Measurements from ENCODE around the gene SH3TC1.

The SH3TC1 gene

DNA sequence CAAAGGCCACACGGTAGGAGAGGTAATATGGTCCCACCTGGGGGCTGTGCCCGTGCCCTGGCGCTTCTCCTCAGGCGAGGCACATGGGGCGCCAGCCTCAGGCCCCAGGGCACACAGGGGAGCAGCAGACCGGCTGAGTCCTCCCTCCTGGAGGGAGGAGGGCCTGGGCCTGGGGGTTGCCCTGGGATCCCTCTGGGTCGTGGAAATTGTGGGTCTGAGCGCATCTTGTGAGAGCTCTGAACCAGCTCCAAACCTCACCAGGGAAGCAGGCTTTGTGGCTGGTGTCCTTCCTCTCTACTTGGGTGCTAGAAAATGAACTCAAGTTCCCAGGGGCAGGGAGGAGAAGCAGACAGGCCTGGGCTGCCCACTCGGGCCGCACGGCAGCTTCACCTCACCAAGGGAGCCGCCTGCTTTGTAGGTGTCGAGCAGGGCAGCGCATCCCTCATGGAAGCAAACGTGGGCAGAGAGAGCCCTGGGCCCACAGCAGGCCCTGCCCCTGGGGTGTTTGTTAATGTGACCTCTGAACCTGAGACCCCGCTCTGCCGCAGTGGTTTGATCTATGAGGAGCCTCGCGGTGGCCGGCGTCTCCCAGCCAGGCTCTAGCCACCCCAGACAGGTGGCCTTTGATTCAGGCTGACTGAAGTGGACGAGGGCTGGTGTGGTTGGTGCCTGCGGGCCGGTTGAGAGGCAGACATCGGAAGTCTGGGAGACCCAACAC lies 81.2 kb downstream of the SH3TC1 start:
- no peak for DNase-seq

DNA sequence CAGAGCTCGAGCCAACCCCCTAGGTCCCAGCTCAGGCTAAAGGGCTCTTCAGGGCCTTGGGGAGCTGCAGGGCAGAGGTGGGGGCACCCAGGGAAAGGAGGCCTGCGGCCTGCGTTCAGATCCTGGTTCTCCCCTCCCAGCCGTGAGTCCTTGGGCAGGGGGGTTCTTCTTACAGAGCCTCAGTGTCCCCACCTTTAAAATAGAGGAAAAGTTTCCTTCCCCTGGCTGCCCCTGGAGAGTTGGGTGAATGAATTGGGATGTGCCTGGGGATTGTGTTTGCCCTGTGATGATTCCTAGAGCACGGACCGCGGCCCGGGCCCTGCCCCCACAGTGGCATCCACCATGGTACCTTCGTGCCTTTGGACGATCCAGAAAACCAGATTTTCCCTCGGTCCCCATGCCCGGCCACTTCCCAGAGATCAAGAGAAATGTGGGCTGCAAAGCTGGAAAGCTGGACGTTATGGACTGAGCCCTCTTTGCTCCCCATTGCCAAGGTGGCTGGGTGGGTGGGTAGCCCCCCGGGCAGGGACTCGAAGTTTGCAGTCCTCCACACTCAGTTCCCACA lies 81.9 kb downstream of the SH3TC1 start:
- DNase-seq, result no peak

DNA sequence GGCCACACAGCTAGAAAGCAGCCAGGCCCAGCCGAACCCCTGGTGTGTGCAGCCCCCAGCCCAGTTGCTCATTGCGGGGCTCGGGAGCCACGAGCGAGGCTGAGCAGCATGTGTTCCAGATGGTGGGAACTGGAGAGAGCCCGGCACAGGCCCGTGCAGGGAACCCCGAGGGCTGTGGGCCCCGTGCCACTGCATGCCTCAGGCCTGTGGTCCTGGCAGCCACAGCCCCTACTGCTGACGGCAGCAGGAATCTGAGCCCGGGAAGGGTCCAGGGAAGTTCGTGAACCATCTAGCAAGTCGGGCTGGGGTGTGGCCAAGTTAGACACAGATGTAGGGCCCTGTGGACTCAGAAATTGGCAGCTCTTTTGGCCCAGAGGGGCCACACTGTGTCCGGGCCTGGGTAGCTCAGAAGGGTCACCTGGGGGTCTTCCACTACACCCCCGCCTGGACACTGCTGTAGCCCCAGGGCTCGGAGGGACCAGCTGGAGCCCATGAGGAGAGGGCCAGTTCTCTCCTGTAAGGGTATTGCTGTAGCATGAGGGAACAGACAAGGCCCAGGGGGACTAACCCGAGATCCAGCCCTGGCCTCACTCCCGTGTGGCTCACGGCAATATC lies 82.5 kb downstream of the SH3TC1 start:
- DNase-seq, result no peak

DNA sequence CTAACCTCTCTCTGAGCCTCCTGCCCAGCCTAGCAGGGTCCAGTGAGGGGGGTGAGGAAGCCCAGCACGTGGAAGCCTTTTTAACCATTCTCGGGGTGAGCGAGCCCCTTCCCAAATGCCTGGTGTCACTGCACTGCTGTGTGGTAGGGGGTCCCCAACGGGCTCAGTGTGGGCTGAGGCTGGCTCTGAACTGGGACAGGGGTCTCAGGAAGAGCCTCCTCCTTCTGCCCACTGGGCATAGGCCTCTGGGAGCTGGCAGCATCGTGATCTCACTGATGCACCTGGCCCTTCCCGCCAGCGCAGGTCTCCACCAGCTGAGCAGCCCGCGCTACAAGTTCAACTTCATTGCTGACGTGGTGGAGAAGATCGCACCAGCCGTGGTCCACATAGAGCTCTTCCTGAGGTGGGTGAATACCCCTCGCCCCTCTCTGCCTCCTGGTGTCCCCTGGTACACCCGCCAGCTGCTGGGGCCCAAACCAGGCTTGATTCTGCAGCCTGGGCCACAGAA lies 83.1 kb downstream of the SH3TC1 start:
- no peak for DNase-seq

DNA sequence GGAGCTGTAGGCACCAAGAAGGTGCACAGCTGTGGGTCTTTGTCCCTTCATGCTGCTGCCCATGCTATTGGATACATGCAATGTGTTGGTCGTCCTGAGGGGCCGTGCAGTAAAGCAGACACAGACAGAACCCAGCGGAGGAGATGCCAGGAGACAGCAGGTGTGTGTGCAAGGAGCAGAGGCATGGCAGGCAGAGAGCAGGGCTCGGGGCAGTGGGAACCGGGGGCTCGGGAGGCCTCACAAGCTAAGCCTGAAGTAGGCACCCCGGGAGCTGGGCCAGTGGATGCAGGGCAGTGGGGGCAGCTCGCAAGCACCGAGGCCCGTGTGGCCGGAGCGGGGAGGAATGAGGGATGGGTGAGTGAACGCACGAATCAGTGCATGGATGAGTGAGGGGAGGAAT lies 83.7 kb downstream of the SH3TC1 start:
- no peak for DNase-seq

DNA sequence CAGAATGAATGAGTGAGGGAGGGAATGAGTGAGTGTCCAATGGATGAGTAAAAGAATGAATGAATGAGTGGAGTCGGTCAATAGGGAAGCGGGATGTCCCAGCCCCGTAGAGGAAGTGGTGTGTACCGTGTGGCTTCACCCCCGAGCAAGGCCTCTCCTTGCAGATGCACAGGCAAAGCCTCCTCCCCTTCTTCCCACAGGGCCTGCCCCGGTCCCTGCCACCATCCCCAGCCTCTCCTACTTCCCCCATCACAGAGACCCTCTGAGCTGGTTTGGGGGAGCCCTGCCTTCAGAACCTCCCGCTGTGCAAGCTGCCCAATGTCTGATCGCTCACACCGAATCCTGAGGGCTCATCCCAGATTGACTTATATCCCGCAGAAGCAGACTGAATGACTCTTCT lies 84.1 kb downstream of the SH3TC1 start:
- no peak for DNase-seq

DNA sequence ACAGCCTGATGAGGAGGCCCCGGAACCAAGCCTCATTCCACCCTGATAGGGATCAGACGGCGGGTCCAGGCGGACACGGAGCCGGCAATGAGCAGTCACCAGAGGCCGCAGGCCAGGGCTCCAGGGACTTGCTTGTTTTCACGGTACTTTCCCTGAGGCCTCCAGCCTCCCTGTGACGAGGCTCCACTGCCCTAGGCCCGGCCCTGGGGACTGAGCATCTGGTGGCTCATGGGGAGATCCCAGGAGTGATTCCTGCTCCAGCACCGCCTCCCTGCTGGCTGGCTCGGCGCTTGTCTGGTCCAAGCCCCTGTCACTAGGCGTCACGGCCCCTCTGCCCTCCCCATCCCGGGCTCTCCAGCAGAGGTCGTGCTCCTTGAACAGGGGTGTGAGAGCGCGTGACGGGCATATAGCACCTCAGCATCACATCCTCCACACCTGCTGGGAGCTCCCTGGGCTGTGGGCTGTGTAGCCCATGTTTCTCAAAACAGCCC lies 84.6 kb downstream of the SH3TC1 start:
- no peak for DNase-seq

DNA sequence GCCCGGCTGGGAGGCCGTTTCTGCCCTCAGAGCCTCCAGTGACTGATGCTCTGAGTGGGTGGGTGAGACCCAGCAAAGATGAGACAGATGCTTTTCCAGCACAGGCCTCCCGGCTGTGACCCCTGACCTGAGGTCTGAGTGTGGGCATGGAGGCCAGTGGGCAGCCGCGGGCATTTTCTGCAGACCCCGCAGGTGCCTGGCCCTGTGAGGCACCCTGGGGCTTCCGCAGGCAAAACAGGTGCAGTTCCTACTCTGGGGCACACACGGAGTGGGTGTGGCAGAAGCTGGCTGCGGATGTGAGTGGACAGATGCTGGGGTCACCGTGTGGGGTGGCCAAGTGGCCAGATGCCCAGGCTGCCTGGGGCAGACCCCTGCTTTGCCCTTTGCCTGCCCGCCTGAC lies 85.3 kb downstream of the SH3TC1 start:
- no peak for DNase-seq

DNA sequence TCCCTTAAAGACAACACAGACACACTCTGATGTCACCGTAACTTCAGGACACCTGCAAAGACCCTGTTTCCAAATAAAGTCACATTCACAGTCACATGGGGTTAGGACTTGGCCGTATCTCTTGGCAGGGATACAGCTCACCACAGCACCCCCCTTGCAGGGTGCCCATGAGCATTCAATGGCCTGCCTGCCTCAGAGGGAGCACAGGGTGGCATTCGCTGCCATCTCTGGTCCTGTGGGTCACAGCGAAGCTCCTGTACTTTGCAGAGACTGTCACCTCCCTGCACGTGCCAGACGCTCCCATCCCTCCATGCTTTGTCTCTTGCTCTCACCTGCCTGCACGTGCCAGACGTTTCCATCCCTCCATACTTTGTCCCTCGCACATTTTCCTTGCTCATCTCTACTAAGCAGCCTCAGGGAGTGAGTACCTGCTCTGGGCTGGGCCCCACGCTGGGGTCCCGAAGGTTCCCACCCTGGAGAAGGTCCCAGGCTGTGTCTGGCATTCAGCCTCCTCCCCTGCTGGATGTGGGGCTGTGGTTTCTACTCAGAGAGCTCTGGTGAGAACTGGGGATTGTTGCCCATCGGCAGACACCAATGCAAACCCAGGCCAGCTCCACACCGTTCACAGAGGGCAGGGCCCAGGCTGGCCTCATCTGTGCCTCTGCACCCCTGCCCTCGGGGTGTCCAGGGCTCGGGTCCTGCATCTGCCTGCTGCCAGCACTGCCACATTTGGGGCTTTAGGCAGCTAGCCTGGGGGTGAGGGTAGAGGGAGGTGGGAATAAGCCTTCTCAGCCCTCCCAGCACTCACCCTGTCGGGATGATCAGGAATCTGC lies 86.3 kb downstream of the SH3TC1 start:
- no peak for DNase-seq

DNA sequence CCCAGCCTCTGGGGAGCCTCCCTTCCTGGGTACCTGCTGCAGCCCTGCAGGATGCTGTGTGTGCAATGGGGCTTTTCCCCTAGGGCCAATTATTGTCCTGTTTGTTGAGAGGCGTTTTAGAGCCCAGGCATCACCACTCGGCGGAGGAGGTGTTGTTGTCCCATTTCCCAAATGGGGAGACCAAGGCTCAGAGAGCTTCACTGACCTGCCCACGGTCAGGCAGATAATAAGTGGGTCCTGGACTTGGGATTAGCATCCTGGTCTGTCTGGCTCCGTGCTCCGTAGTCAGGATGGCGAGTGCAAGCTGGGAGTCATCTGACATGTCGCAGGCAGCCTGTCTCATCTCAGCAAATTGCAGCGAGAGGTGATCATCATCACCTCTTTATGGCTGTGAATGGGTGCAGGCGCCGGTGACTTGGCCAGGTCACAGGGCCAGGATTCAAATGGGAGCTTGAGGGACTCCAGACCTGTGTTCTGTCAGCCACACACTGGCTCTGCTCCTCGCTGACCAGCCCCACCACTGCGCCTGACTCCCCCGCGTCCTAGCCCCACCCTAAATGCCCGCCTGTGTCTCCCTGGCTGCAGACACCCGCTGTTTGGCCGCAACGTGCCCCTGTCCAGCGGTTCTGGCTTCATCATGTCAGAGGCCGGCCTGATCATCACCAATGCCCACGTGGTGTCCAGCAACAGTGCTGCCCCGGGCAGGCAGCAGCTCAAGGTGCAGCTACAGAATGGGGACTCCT lies 87.1 kb downstream of the SH3TC1 start:
- DNase-seq, result no peak

DNA sequence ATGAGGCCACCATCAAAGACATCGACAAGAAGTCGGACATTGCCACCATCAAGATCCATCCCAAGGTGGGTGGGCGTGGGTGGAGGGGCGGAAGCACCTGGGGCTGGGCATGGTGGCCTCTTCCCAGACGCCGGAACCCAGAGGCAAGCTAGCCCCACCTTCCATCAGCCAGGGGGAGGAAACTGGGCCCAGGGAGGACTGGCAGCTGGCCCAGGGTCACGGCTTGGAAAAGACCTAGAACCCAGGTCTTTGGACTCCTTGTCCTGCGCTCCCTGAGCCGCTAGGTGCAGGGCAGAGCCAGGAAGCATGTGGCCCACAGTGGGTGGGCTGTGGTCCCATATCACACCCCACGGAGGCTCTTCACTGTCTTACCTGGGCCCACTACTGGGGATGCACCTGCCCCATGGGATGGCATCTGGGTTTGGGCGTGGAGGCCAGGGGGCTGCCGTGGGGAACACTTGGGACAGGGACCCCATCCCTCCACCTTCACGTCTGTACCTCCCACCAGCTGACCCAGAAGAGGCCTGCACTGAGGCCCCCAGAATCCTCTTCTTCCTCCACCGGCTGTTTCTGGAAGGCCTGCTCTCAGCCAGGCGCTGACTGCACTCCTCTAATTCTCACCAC lies 87.7 kb downstream of the SH3TC1 start:
- no peak for DNase-seq

DNA sequence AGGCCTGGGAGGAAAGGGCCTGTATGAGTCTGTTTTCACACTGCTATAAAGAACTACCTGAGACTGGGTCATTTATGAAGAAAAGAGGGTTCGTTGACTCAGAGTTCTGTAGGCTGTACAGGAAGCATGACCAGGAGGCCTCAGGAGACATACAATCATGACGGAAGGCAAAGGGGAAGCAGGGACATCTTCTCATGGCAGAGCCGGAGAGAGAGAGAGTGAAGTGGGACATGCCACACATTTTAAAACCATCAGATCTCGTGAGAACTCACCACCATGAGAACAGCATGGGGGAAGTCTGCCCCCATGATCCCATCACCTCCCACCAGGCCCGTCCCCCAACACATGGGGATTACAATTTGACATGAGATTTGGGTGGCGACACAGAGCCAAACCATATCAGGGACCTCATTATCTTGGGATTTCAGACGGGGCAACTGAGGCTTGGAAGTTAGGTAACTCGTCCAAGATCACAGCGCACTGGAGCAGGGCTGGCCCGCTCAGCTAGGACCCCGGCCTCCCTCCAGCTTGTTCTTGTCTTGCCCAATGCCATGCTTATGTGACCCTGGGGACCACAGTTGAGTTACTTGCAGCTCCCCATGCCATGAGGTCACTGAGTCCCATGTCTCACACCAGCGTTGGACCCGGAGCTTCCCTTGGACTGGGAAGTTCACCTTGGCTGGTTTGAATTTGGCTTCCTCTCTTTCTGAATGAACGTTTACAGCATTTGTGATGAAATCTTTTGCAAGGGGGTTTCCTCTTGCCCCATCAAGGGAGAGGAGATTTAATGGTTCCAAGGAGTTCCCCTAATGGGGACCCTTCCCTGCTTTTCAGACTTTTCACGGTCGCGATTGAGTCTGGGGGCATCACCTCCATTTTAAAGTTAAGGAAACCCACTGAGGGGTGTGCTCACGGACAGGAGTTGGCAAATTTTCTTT lies 88.5 kb downstream of the SH3TC1 start:
- DNase-seq, result no peak

DNA sequence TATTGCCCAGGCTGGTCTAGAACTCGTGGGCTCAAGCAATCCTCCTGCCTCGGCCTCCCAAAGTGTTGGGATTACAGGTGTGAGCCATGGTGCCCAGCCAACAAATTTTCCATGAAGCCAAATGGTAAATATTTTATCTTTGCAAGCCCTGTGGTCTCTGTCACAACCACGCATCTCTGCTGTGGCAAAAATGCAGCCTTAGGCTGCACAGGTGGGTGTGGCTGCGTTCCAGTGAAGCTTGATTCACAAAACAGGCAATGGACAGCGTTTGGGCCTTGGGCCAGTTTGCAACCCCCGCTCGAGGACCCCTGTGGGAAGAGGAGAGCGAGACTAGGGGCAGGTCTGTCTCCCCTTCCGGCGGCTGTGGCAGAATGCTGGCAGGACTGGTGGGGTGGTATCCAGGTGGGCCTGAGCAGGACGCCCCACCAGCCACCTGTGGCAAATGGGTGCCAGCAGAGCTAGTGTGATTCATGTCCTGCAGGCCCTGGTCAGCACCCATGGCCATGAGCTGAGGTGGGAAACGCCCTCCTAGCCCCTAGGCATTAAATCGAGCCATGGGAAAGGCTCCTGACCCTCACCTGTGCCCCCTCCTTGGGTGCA lies 90.2 kb downstream of the SH3TC1 start:
- DNase-seq, result no peak

DNA sequence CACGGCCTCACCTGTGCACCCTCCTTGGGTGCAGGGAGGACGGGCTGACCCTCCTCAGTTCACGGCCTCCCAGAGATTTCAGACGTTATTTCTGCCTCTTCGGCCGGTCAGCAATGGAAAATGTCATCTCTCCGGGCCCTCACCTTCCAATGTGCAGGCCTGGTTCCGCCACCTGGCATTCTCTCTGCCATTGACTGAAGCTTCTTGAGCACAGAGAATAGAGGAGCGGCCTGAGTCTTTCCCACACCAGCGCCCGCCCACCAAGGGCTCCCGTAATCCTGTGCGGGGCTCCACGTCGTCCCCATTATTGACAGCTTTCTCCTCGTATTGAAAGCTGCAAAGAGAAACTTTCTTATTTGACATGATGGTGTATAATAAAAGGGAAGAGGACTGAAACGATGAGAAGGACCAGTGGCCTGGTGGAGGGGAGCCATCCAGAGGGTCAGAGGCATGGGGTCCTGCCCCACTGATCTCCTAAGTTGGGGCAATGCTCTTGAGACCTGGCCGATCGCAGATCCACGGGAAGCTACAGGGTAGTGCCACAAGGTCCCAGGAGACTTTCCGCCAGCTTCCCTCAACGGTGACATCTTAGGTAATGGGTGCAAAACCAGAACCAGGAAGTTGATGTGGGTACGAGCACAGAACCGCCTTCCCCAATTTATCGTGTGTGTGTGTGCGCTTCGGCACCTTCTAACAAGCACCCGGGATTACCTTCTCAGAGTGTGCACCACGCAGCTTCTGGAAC lies 91.0 kb downstream of the SH3TC1 start:
- DNase-seq, result no peak

DNA sequence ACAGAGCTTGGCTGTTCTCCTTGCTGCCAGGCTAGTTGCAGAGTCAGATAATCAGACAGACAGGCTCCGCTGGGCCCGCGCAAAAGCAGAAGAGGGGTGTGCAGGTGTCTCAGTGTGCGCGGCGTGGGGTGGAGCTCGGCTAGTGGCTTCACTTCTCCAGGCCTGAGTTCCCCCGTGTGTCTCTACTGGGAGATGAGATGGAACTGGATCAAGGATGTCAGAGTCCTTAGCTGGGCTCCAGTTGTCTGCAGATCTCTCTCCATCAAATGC lies 91.5 kb downstream of the SH3TC1 start:
- no peak for DNase-seq

Measured in activated CD4-positive, CD25-positive, alpha-beta regulatory T cell (primary cell).